ENCODE data around the gene GPX2. TPM values are rescaled to one million over a fixed set of nuclear protein-coding genes. Genes with fewer than 3 reads are reported as not detected.

GPX2 gene
- total RNA-seq, 1 donor from 2014 or later: 77.3 TPM

GRCh38 chr14:64986648-64987437, 44.3 kb upstream of the GPX2 start, which contains the start of gene FNTB:
Gene FNTB (plus strand): TSS chr14:64986895. CDS start chr14:64986954, 59 bp downstream.
- no peaks in the 10 kb centered on the region for H3K36me3 ChIP-seq
- H3K27me3 ChIP-seq: no peaks in the 10 kb centered on the region
- peak within 1 kb of the TSS; percentile 65 to 77 for H3K4me3 ChIP-seq
- peak in 1 of 2 donors; percentile 98 for DNase-seq (ENCODE audit: extremely low spot score in 2 of 2)
- H3K27ac ChIP-seq: peak within 1 kb of the TSS; percentile 81
- intact Hi-C loops (cut with DNase I): loop anchor here (5.0 to 10.0 kb wide), 3 partner anchors 148 to 838 kb away; partner anchors contain the start of gene FUT8
- H3K9me3 ChIP-seq: no peaks in the 10 kb centered on the region
- TF ChIP-seq POLR2AphosphoS5 (IDR thresholded peaks at IDR 0.05; ENCODE audit: insufficient read depth in 1 of 2, low read depth in 1 of 2) (peak; percentile 94 to 96), POLR2A (IDR thresholded peaks at IDR 0.05) (no peak)
- TF ChIP-seq, protein P1, sequence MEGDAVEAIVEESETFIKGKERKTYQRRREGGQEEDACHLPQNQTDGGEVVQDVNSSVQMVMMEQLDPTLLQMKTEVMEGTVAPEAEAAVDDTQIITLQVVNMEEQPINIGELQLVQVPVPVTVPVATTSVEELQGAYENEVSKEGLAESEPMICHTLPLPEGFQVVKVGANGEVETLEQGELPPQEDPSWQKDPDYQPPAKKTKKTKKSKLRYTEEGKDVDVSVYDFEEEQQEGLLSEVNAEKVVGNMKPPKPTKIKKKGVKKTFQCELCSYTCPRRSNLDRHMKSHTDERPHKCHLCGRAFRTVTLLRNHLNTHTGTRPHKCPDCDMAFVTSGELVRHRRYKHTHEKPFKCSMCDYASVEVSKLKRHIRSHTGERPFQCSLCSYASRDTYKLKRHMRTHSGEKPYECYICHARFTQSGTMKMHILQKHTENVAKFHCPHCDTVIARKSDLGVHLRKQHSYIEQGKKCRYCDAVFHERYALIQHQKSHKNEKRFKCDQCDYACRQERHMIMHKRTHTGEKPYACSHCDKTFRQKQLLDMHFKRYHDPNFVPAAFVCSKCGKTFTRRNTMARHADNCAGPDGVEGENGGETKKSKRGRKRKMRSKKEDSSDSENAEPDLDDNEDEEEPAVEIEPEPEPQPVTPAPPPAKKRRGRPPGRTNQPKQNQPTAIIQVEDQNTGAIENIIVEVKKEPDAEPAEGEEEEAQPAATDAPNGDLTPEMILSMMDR (IDR thresholded peaks at IDR 0.05): peak; percentile 32 to 84 (median 65)
- H3K4me1 ChIP-seq: peaks cover 32% of the 10 kb centered on the region

DNA sequence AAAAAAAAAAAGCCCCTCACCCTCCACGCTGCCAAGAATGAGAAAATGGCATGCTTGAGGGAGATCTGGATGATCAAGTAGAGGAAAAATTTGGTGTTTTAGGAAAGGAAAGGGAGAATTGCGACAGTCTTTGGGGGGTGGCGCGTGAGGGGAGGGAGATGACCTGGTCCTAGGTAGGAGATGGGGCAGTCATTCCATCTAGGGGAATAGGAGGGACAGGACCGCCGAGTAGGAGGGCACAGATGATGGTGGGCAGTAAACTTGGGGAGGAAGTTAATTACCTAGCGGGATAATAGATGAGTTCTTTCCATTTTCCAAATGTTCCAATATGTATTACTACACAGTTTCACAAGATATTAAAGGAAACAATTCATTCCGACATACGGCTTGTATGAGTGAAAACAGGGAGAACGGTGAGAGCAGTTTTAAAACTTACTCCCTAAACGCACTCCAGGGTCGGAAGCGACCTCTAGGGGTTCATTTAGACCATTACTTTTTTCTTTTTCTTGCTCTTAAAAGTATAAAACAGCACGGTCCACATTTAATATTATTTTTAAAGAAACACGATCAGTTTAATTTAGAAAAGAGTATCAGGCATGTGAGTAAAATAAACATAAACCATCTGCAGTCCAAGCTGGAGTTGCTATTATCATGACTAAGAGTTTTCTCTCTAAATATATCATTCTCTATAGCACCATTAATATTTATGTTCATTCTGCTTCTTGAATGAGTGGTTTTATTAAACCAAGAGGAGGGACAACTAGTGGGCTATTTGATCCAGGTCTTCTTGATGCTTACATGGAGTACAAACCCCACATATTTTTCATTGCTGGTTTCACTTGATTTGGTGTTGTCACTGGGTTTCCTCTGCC, 41.1 kb upstream of the GPX2 start:
- Histone ChIP-seq H3K27me3 (no peaks in the 10 kb centered on the region), H3K27ac (no peak overlapping the region), H3K4me1 (peaks cover 23% of the 10 kb centered on the region), H3K36me3 (no peaks in the 10 kb centered on the region), H3K9me3 (no peaks in the 10 kb centered on the region), H3K4me3 (peak overlapping the region; percentile 18 to 25)
- intact Hi-C loops (cut with DNase I): loop anchor here (10.0 kb wide), 2 partner anchors 151 to 841 kb away; no protein-coding TSS in a partner anchor
- TF ChIP-seq POLR2AphosphoS5 (IDR thresholded peaks at IDR 0.05; ENCODE audit: insufficient read depth in 1 of 2, low read depth in 1 of 2) (peak in 1 of 2 donors; percentile 34), POLR2A (IDR thresholded peaks at IDR 0.05) (no peak)
- TF ChIP-seq, protein P1 (IDR thresholded peaks at IDR 0.05): peak; percentile 45 to 90 (median 50)
- no peak for DNase-seq (ENCODE audit: extremely low spot score in 2 of 2)

GRCh38 chr14:64979336-64980074, 37.0 kb upstream of the GPX2 start:
- Histone ChIP-seq H3K27ac (no peak overlapping the region), H3K36me3 (no peaks in the 10 kb centered on the region), H3K27me3 (no peaks in the 10 kb centered on the region), H3K4me1 (peaks cover 4% of the 10 kb centered on the region), H3K4me3 (no peak overlapping the region), H3K9me3 (no peaks in the 10 kb centered on the region)
- no peak for TF ChIP-seq POLR2AphosphoS5 (IDR thresholded peaks at IDR 0.05; ENCODE audit: insufficient read depth in 1 of 2, low read depth in 1 of 2)
- no peak for DNase-seq (ENCODE audit: extremely low spot score in 2 of 2)
- intact Hi-C loops (cut with DNase I): loop anchor here (10.0 kb wide), 2 partner anchors 155 to 845 kb away; no protein-coding TSS in a partner anchor

- Histone ChIP-seq H3K4me1 (peaks cover 17% of the 10 kb centered on the region), H3K36me3 (no peaks in the 10 kb centered on the region), H3K9me3 (no peaks in the 10 kb centered on the region), H3K27ac (no peak overlapping the region), H3K4me3 (no peak overlapping the region), H3K27me3 (no peaks in the 10 kb centered on the region)
- DNase-seq (ENCODE audit: extremely low spot score in 2 of 2): no peak
- TF ChIP-seq, protein P1 (IDR thresholded peaks at IDR 0.05): no peak
- TF ChIP-seq POLR2A (IDR thresholded peaks at IDR 0.05): no peak
- no peak for TF ChIP-seq POLR2AphosphoS5 (IDR thresholded peaks at IDR 0.05; ENCODE audit: insufficient read depth in 1 of 2, low read depth in 1 of 2)
- intact Hi-C loops (cut with DNase I): no loop called here
These were observed 32.0 kb upstream of the GPX2 start for GRCh38 chr14:64974563-64974962.

DNA sequence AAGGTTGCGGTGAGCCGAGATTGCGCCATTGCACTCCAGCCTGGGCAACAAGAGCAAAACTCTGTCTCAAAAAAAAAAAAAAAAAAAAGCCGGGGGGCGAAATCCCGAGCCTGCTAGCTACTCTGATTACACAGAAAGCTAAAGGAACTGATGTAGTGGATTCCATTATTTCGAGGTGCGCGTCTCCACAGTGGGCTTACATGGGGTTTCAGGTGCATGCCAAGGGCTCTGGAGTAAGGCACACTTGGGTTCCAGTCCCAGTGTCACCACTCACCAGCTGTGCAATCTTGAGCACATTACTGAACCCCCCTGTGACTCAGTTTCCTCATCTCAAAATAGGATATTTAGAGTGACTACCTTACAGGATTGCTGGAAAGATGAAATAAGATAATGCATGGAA, 31.3 kb upstream of the GPX2 start:
- H3K9me3 ChIP-seq: no peaks in the 10 kb centered on the region
- DNase-seq (ENCODE audit: extremely low spot score in 2 of 2): no peak

More for the DNA sequence above, 31.3 kb upstream of the GPX2 start:
- Histone ChIP-seq H3K27ac (no peak overlapping the region), H3K4me3 (no peak overlapping the region), H3K36me3 (no peaks in the 10 kb centered on the region), H3K27me3 (no peaks in the 10 kb centered on the region), H3K4me1 (peaks cover 17% of the 10 kb centered on the region)
- TF ChIP-seq POLR2A (IDR thresholded peaks at IDR 0.05) (no peak), POLR2AphosphoS5 (IDR thresholded peaks at IDR 0.05; ENCODE audit: insufficient read depth in 1 of 2, low read depth in 1 of 2) (no peak)
- TF ChIP-seq, protein P1 (IDR thresholded peaks at IDR 0.05): no peak
- intact Hi-C loops (cut with DNase I): no loop called here
